Adrenal gland (tissue), 12 donors: Measurements from ENCODE around the gene FABP2. TPM values are rescaled to one million over a fixed set of nuclear protein-coding genes. Genes with fewer than 3 reads are reported as not detected.
"Not testable (repeated sequence)": the region's sequence is repeated elsewhere in the genome, so short reads cannot be mapped to it uniquely, and the experiment has no call there.

Source experiments
- DNase-seq, 7 donors: peaks; one replicate each; pipeline ENCODE4 v3.0.0-alpha.2; 2019 to 2020
- H3K27ac ChIP-seq, 5 donors: fragments of 200-600 bp; sonication (generic) in 4 of 5; 1 replicate in 3 of 5; 2 replicates in 2 of 5; pipeline versions ENCODE4 v1.5.1 to v1.8.0; 2016 to 2020; ENCODE audit warnings: mild to moderate bottlenecking in 1 of 5
- H3K27me3 ChIP-seq: fragments of 200-600 bp; 2 replicates; pipeline ENCODE4 v1.8.0; 2021
- H3K36me3 ChIP-seq, 2 donors: fragments of 200-600 bp; replicated peaks in 1 of 2; 1 replicate in 1 of 2; 2 replicates in 1 of 2; pipeline versions ENCODE4 v1.5.1 to v1.8.0; 2018 to 2022
- H3K4me1 ChIP-seq, 2 donors: fragments of 200-600 bp; replicated peaks in 1 of 2; 1 replicate in 1 of 2; 2 replicates in 1 of 2; pipeline versions ENCODE4 v1.5.1 to v1.8.0; 2018 to 2021
- H3K4me3 ChIP-seq, 4 donors: fragments of 200-600 bp; sonication (generic) in 3 of 4; one replicate each; pipeline ENCODE4 v1.5.1; 2016 to 2018
- H3K9me3 ChIP-seq, 3 donors: fragments of 200-600 bp; sonication (generic) in 1 of 3; replicated peaks in 1 of 3; 1 replicate in 2 of 3; 2 replicates in 1 of 3; pipeline versions ENCODE4 v1.5.1 to v1.8.0; 2016 to 2021
- POLR2A ChIP-seq, 2 donors: fragments of 450-650 bp; IDR thresholded peaks; one replicate each; pipeline ENCODE4 v1.6.1; 2017; ENCODE audit warnings: antibody characterized with exemption in 2 of 2, mild to moderate bottlenecking in 2 of 2, moderate library complexity in 1 of 2
- WGBS, 4 donors: extraction: QIAGEN DNeasy Blood & Tissue Kit in 2 of 4; methylation state at CpG; one replicate each; pipeline versions ENCODE4 v1.1.5 to v1.1.7; 2013 to 2017; 5-methylcytosine and 5-hydroxymethylcytosine counted together
- intact Hi-C, 2 donors: fragments of 100-400 bp; cut with DNase I; formaldehyde crosslinking; loops; one replicate each; pipeline versions ENCODE4 v1.14.1 to v1.15.0; 2022 to 2023
- polyA plus RNA-seq, 3 donors: library from polyadenylated mRNA; stranded (reverse); fragments of 200-250 nt in 2 of 3; fragments of 350-450 nt in 1 of 3; fragmentation: Illumina TruSeq in 1 of 3; extraction: RNeasy Lipid Tissue Mini Kit (QIAGEN cat#74804) in 1 of 3; gene quantifications; one replicate each; pipeline ENCODE4 v1.2.3, GENCODE V29; 2013 to 2014
- small RNA-seq, 2 donors: library from RNA; depleted of rRNA; stranded (forward); fragments of <200 nt; gene quantifications; one replicate each; pipeline ENCODE3, GENCODE V24; 2016
- total RNA-seq, 9 donors: library from RNA; depleted of rRNA in 4 of 9; stranded (reverse); fragments of >200 nt in 4 of 9; fragments of 120-200 nt in 1 of 9; fragmentation: NEBNext Ultra II Directional in 1 of 9; extraction: Animal tissue kit (Norgen Biotek cat#: 25700) in 1 of 9; gene quantifications; one replicate each; pipeline versions ENCODE4 v1.1.0 to v1.2.4, GENCODE V29; 2013 to 2023
- TF ChIP-seq, protein P1 (sequence below), 6 experiments: fragments of 450-650 bp in 4 of 6; fragments of 200-600 bp in 2 of 6; sonication (generic) in 1 of 6; IDR thresholded peaks; 1 replicate in 5 of 6; 2 replicates in 1 of 6; pipeline versions ENCODE4 v1.5.1 to v1.8.0; 2016 to 2021; ENCODE audit warnings: antibody characterized with exemption in 6 of 6, mild to moderate bottlenecking in 2 of 6, moderate library complexity in 1 of 6
- donor health status: healthy with polysubstance abuse.
- donor health status: Bipolar disorder and iron deficiency.
- donor health status: DM: yes; HTN: yes; CAD: no.
- donor health status: DM: no; HTN: no; CAD: no.
- donor health status: DM: no; HTN: no; CAD: no.
- donor health status: DM: yes; HTN: yes; CAD: no.

The FABP2 gene
- total and polyA plus RNA-seq, 12 donors = 0.11 to 7.7 (median 0.42) TPM; not detected in 6

DNA sequence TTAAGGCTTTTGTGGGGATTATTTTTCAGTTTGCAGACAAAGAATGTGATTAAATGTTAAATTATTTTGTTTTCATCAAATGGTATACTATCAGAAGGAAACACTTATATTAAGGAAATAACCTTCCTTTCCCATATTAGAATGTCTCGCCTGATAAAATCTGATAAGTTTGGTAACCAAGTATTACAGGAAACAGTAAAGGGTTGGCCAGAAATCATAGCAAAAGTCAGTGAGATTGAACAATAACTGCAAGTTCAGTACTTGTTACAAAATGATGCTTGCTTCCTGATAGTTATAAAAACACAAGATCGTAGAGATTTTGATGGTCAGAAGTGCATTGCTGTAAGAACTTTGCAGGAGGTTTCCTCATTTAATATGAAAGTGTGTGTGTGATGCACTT lies 40.5 kb downstream of the FABP2 start:
- Histone ChIP-seq H3K27ac (no peak overlapping the region), H3K36me3 (no peaks in the 10 kb centered on the region), H3K4me3 (no peak overlapping the region), H3K27me3 (no peaks in the 10 kb centered on the region), H3K9me3 (no peaks in the 10 kb centered on the region), H3K4me1 (peaks cover 9 to 33% of the 10 kb centered on the region in 2 donors)
- intact Hi-C loops = loop anchor here in 1 of 2 donors (10.0 kb wide), 2 partner anchors 67 to 297 kb away; partner anchors contain the start of gene USP53
- no peak for DNase-seq
- WGBS, 4 donors = 64 to 71% (median 67%) methylated on average over 2 of the region's 2 CpGs
- no peak for TF ChIP-seq POLR2A (IDR thresholded peaks at IDR 0.05)
- TF ChIP-seq, protein P1, sequence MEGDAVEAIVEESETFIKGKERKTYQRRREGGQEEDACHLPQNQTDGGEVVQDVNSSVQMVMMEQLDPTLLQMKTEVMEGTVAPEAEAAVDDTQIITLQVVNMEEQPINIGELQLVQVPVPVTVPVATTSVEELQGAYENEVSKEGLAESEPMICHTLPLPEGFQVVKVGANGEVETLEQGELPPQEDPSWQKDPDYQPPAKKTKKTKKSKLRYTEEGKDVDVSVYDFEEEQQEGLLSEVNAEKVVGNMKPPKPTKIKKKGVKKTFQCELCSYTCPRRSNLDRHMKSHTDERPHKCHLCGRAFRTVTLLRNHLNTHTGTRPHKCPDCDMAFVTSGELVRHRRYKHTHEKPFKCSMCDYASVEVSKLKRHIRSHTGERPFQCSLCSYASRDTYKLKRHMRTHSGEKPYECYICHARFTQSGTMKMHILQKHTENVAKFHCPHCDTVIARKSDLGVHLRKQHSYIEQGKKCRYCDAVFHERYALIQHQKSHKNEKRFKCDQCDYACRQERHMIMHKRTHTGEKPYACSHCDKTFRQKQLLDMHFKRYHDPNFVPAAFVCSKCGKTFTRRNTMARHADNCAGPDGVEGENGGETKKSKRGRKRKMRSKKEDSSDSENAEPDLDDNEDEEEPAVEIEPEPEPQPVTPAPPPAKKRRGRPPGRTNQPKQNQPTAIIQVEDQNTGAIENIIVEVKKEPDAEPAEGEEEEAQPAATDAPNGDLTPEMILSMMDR (IDR thresholded peaks at IDR 0.05) = no peak

GRCh38 chr4:119279945-119280344 lies 42.0 kb downstream of the FABP2 start:
- not testable (repeated sequence) for H3K9me3 ChIP-seq, H3K27me3 ChIP-seq, H3K36me3 ChIP-seq, DNase-seq, H3K4me3 ChIP-seq, H3K27ac ChIP-seq
- intact Hi-C loops = loop anchor here in 1 of 2 donors (10.0 kb wide), 2 partner anchors 65 to 295 kb away; partner anchors contain the start of gene USP53
- 96 to 98% (median 97%) methylated on average over 10 to 12 of the region's 12 CpGs for WGBS, 4 donors
- H3K4me1 ChIP-seq = peaks cover 5 to 19% of the 10 kb centered on the region in 2 donors

DNA sequence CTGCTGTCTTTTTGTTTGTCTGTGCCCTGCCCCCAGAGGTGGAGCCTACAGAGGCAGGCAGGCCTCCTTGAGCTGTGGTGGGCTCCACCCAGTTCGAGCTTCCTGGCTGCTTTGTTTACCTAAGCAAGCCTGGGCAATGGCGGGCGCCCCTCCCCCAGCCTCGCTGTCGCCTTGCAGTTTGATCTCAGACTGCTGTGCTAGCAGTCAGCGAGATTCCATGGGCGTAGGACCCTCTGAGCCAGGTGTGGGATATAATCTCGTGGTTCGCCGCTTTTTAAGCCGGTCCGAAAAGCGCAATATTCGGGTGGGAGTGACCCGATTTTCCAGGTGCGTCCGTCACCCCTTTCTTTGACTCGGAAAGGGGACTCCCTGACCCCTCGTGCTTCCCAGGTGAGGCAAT lies 42.4 kb downstream of the FABP2 start:
- H3K27me3 ChIP-seq, DNase-seq, H3K9me3 ChIP-seq, H3K27ac ChIP-seq, intact Hi-C loops, H3K36me3 ChIP-seq, H3K4me3 ChIP-seq: not testable (repeated sequence)
- WGBS, 4 donors = 91 to 100% (median 93%) methylated on average over 2 to 17 of the region's 19 CpGs
- H3K4me1 ChIP-seq = peaks cover 1 to 15% of the 10 kb centered on the region in 2 donors

DNA sequence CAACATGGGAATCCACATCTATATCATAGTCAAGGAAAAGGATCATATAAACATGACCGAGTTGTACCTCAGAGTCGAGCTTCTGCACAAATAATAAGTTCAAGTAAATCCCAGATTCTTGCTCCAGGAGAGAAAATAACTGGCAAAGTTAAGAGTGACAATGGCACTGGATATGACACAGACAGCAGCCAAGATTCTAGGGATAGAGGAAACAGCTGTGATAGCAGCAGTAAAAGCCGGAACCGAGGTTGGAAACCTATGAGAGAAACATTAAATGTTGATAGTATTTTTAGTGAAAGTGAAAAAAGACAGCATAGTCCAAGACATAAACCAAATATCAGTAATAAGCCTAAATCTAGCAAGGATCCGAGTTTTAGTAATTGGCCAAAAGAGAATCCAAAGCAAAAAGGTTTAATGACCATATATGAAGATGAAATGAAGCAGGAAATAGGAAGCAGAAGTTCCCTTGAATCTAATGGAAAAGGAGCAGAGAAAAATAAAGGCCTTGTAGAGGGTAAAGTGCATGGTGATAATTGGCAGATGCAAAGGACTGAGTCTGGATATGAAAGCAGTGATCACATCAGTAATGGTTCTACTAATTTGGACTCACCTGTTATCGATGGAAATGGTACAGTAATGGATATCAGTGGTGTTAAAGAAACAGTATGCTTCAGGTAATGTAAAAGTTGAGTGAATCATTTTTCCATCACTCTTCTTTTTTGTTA lies 50.4 kb downstream of the FABP2 start:
- H3K36me3 ChIP-seq = peaks cover 0 to 25% of the 10 kb centered on the region in 2 donors
- intact Hi-C loops = no loop called here

DNA sequence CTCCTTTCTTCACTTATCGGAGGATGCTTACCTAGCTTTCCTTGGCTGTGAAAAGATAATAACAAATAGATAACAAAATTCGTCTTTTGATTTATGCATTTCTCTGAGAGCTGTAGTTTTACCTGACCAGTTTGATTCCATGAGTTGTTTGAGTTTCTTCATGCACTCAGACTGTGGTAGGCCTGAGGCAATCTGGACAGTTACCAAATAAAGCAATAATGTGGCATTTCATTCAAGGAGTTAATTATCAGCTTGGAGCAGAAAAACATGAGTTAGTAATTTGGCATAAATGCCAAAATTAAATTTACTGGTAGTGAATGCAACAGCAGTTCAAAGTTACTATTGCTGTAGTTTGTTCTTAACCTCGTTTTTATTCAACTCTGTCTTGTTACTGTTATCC lies 53.5 kb downstream of the FABP2 start:
- intact Hi-C loops = no loop called here
- TF ChIP-seq POLR2A (IDR thresholded peaks at IDR 0.05) = no peak
- TF ChIP-seq, protein P1 (IDR thresholded peaks at IDR 0.05) = no peak
- H3K27ac ChIP-seq = no peak overlapping the region
- no peaks in the 10 kb centered on the region for H3K9me3 ChIP-seq
- H3K4me3 ChIP-seq = no peak overlapping the region
- H3K27me3 ChIP-seq = no peaks in the 10 kb centered on the region
- 74 to 82% (median 76%) methylated on average over 3 of the region's 3 CpGs for WGBS, 4 donors
- DNase-seq = no peak
- H3K36me3 ChIP-seq = peaks cover 0 to 22% of the 10 kb centered on the region in 2 donors
- no peaks in the 10 kb centered on the region for H3K4me1 ChIP-seq

More for the DNA sequence above, 50.4 kb downstream of the FABP2 start:
- Histone ChIP-seq H3K4me3 (no peak overlapping the region), H3K27me3 (no peaks in the 10 kb centered on the region), H3K27ac (no peak overlapping the region), H3K4me1 (no peaks in the 10 kb centered on the region), H3K9me3 (no peaks in the 10 kb centered on the region)
- WGBS, 4 donors = 83 to 92% (median 83%) methylated on average over 6 of the region's 6 CpGs
- TF ChIP-seq, protein P1 (IDR thresholded peaks at IDR 0.05) = no peak
- TF ChIP-seq POLR2A (IDR thresholded peaks at IDR 0.05) = no peak
- no peak for DNase-seq

Small RNA genes lying within 50 kb of the gene (small RNA-seq; reads per million reads assigned to genes)
- gene RNU4-33P = 0 reads per million in 2 donors

Other genes with a start within 250 kb of the FABP2 start
- under 1 TPM in 5 of 9 donors, not detected in 4; 0.06 to 0.28 (median 0.11) TPM for gene MYOZ2, start 186.3 kb downstream of the FABP2 start, total RNA-seq
- under 1 TPM; 0.16 to 0.80 (median 0.30) TPM for gene MYOZ2, start 186.3 kb downstream of the FABP2 start, polyA plus RNA-seq
- 10 to 100 TPM in 8 of 9 donors, 1 to 10 TPM in 1; 7.0 to 78.9 (median 37.6) TPM for gene USP53, start 109.4 kb downstream of the FABP2 start, total RNA-seq
- gene USP53, start 109.4 kb downstream of the FABP2 start, polyA plus RNA-seq = 10 to 100 TPM; 19.0 to 34.6 (median 28.7) TPM